Kidney capillary endothelial cell (primary cell): Measurements from ENCODE around the gene ZNF536.

Experiments used
- DNase-seq: peaks from one replicate; pipeline ENCODE4 v3.0.0-alpha.2; 2018; ENCODE audit warnings: low spot score

ZNF536 gene

DNA sequence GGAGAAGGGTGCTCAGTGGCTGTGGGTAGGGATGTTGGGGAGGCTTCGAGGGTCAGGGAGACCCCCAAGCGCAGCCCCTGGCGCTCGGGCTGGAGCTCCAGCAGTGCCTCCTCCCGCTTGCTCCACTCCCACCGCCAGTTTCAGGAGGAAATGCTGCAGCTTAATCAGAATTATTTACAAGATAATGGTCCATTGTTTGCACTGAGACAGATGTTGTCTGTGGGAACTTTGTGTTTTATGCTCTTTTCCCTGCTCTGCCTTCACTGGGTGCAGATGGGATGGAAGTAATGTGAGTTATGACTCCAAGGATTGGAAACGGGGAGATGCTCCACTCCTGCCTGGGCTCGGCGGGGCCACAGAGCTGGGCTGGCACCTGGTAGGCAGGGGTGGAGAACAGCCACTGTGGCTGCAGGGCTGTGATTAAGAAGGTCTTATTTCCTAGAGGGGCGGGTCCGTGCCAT is 192.4 kb downstream of the ZNF536 start:
- no peak for DNase-seq

DNA sequence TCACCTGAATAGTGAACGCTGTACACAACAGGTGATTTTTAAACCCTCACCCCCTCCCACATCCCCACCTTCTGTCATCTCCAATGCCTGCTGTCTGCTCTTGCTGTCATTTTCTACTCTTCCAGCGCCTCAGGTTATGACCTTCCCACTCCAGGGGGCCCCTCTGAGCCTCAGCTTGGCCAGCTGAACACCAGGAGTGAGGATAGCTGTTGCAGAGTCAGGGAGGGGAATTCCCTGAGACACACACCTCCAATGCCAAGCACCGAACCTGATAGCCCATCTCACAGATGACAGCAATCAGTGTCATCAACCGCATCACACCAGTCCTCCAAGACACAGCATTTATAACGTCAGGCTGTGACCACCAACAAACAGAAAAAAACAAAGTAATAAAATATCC is 193.5 kb downstream of the ZNF536 start:
- no peak for DNase-seq

DNA sequence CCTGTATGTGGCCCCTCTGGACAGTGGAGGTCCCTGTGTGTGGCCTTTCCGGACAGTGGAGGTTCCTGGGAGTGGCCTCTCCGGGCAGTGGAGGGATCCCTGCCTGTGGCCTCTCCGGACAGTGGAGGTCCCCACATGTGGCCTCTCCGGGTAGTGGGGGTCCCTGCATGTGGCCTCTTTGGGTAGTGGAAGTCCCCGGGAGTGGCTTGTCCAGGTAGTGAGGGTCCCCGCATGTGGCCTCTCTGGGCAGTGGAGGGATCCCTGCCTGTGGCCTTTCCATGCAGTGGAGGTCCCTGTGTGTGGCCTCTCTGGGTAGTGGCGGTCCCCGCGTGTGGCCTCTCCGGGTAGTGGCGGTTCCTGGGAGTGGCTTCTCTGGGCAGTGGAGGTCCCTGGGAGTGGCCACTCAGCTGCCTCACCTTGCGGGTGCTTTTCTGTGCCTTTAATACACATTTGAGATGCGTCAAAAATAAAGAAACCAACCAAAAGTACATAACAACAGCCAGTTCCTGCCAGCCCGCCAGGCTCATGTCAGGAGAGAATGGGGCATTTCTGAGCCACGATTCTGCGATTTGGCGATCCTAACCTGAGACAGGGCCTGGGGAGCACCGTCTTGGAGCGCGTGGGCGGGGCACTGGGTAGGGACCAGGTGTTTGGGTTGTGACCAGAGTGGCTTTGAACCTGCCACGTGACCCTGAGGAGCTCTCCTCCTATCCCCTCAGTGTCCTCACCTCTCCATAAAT is 194.7 kb downstream of the ZNF536 start:
- DNase-seq, result no peak

DNA sequence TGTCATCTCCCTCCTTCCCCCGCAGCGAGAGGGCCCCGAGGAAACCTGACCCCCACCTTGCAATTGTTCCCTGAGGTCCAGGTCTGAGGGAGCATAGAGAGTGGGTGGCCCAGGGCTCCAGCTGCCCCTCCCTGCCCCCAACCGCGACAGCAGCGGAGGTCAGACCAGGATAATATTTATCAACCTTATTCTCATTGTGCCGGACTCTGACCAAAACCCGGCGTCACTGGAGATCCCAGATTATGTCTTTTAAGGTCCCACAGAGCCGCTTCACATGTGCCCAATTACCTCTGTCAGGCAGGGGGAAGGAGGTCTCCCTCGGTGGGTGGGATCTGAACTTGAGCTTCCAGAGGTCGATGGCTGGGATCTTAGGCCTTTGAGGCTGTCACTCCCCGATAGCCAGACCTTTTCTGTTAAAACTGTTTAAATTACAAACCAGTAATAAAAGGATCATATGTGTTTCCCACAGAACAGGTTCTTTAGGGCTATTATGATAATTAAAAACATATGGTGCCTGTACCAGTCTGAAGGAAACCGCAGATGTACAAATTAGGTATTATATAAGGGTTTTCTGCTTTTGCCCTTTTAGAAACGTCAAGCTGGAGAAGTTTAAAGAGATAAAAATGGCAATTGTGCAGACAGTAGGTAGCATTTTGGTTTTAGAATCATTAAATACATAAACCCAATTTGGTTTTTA is 195.5 kb downstream of the ZNF536 start:
- DNase-seq, result no peak

DNA sequence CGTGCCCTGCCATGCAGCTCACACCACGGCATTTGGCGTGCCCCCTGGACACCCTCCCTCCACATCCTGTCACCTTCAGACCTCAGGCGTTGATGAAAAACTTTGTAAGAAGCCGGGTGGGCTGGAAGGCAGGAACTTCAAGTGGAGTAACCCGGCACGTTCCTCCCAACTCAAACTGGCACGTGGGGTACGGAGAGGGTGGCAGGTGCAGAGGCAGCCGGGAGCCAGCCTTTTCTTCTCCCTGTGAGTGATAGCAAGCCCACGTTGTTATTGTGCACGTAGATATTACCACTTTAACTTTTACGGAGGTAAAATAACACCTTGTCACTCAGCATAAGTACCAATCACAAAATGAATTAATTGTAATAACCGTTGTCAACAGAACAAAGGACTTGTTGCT is 198.0 kb downstream of the ZNF536 start:
- DNase-seq, result no peak

DNA sequence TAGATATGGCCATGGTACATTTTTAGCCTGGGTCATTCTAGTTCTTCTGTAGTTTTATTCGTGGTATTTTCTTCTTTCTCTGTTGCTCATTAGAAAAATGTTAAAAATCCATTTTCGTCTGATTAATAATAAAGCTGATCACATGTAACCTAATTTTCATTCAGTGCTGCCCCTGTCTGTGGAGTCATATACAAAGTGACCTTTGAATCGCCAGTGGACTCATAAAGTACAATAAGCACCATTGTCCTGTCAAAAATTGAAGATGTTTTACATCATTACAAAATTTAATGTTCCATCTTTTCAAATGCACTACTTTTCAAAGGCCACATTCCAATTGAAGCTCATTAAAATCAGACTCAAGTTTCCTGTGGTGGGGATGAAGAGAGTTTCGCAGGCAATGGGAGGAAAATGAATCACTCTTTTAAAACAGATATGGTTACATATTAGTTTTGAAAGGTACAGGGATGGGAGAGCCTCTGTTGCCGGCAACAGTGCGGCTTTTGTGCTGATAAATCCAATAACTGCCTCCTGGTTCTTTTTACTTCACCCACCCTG is 205.4 kb downstream of the ZNF536 start:
- DNase-seq, result no peak

DNA sequence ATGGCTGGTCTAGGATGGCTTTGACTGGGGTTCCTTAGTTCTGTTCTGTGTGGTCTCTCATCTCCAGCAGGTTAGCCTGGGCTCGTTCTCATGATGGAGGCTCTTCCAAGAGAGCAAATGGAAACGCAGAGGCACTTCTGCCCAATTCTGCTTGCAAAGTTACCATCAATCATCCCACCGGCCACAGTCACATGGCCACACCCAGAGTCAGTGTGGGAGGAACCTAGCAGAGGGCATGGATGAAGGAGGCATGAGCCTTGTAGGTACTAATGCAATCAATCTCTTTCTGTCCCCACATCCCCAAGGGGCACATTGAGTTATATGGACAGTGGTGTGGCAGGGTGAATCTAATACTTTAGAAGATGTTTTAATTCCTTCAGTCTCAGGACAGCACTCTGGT is 207.2 kb downstream of the ZNF536 start:
- DNase-seq, result no peak

DNA sequence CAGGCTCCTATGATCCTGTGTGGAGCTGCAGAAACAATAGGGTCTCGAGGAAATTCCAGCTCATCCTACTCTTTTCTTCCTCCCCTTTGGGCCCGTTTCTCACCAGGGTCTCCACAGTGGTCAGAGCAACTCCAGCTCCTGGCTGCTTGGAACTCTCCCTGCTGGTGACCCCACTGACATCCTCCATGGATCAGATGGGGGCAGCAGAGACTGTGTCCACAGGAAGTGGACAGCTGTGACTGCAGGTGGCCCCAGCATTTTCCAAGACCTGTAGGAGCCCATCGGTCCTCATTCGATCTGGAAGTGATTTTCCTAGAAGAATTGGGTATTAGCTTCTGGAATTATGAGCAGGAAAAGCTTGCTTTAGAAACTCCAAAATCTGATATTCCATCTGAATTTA is 208.5 kb downstream of the ZNF536 start:
- DNase-seq, result no peak

DNA sequence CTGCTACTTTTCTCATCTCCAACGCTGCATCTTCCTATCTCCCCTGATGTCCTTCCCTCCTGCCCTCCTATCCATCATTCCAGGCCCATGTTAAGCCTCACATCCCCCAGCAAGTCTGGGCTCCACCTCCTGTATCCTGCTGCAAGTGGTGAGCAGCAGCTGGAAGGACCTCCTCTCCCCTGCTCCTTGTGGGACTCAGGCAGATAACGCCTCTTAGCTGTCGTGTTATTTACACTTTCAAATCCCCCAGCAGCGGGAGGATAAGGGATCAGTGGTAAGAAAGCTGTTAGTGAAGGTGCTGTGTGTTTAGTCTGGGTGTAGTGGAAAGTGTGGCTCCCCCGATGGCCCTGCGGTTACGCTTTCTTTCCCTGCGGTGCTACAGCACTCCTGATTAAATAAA is 211.9 kb downstream of the ZNF536 start:
- DNase-seq, result no peak

DNA sequence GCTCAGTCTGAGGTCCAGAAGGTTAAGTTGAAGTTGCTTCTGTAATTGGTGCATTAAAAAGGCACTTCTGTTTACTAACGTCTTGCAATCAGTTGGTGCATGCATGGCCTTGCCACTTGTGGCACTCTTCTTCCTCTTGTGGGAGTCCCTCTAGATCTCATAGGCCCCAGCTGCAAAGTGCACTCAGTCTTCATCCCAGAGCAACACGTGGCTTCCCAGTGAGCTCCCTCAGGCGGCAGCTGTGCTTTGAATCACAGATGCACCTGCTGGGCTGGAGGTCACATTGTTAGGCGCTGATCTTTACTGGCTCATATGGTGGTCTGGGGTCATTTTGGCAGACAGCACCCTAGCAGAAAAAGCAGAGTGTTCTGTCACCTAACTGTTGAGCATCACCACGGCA is 215.7 kb downstream of the ZNF536 start:
- no peak for DNase-seq

DNA sequence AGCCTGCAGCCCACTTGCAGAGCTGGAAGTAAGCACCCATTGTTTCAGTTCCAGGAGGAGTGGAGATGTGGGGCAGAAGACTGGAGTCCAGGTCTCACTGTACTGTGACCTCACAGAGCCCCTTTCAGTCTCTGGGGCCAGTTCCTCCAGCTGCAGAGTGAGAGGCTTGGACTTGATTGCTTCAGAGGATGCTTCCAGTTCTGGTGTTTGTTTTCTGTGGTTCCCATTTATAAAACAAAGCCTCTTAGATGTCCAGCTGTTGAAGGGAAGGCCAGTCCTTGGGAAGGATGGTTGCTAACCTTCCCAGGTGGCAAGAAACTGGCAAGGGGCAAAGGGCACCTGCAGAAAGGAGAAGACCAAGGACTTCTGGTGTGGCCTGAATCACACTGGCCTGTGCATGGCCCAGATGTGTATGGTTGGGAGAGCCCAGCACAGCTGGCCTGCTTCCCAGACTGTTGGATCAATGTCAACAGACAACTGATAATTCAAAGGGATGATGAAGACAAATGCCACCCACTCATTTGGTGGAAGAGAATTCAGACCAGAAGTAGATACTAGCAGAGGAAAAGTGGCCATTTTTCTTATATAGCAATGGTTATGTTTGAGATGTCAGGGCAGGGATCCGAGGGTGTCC is 218.5 kb downstream of the ZNF536 start:
- DNase-seq, result no peak

DNA sequence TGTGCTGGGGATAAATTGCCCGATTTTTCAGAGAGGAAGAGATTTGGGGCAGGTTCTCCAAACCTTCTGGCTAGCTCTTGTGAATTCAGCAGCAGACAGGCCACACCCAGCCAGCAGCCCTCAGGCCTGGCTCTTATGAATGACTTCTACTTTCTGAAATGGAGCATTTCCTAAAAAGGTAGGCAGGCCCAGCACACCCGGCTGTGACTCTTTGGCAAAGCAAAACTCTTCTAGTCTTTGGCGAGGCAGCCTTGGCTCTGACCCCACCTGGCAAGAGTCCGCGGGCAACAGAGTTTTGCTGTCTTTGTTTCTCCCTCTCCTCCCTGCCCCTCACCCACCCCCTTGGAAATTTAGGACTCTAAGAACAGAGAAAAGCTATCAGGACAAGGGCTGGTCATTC is 221.2 kb downstream of the ZNF536 start:
- DNase-seq, result no peak

DNA sequence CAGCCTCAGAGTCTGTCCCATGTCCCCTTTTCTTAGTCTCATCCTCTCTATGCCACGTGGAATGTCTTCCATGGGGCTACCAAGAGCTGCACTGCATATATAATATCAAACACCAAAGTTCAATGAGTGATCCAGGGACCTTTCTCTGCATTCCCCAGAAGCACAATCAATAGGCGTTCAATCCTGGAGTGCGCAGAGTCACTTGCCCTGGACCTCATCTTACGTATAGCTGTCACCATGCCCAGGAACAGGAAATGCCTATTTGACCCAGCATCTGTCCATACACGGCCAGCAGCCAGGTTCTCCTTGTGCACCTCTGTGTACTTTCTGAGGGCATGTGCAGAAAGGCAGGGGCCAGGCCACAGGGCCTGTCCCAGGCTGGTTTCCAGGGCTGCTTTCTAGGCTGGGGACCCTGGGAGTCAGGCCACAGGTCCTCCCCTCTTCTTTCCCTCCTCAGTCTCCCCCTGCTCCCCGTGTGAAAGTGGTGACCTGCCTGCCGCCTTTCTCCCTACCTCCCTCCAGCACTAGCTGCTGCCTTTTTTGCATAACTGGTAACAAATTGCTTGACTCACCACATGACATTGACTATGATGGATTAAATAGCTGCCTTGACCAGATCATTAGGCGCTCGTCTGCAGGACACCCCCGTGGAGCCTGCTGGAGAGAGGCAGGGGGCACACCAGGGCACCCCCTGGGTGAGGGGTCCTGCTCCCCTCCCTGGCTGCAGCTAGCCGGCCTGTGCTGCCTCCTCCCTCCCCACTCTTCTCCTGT is 222.0 kb downstream of the ZNF536 start:
- DNase-seq, result no peak

DNA sequence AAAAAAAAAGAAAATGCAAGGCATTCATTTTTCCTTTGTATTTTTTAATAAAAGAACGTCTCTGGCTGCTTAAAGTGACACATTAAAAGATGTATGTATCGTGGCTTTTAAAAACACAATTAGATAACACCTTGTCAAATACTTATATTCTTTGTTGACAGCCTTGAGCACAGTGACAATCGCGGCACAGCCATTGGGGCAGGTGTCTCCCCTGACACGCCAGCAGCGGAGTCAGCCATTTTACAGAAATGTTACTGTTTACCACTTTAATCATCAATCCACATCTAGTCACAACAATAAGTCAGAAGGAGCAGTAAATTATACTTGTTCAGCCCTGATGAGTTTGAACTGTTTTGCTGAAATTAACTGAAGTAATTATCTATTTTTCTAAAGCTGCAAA is 224.1 kb downstream of the ZNF536 start:
- no peak for DNase-seq

DNA sequence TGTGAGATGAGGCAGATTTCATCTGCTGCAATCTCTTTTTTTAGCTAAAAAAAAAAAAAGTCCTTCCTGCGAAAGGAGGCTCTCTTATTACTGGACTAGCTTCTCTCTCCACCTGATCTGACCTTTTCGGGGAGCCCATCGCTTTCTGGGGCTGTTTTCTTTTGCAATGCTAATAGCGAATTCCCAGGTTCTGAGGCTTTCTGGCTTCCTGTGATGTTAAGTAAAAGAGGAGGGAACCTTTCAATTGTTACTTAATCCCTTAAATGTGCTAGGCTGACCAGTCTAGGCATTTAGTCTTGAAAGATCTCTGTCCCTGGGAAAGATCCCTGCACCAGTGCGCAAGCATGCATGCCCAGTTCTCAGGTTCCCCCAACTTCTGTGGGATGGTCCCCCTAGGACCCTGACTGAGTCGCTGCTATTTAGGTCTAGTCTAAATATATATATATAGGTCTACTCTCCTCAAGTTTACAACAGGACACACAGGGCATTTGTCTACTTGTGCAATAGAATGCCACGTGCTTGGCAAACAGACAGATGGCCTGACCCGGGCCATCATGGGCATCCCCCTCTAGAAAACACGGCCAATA is 224.7 kb downstream of the ZNF536 start:
- no peak for DNase-seq

DNA sequence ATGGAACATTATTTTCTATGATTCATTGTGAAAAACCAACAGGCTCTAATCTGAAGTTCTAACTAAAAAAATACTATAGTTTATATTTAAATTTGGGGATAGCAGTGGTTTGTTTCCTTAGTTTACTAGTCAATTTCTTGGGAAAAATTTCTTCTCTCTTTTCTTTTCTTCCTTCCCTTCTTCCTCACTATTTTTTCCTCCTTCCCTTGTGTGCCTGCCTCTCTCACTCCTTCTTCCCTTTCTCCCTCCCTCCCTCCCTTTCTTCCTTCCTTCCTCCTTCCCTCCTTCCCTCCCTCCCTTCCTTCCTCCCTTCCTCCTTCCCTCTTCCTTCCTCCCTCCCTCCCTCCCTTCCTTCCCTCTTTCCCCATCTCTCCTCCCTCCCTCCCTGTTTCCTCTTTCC is 226.5 kb downstream of the ZNF536 start:
- no peak for DNase-seq

DNA sequence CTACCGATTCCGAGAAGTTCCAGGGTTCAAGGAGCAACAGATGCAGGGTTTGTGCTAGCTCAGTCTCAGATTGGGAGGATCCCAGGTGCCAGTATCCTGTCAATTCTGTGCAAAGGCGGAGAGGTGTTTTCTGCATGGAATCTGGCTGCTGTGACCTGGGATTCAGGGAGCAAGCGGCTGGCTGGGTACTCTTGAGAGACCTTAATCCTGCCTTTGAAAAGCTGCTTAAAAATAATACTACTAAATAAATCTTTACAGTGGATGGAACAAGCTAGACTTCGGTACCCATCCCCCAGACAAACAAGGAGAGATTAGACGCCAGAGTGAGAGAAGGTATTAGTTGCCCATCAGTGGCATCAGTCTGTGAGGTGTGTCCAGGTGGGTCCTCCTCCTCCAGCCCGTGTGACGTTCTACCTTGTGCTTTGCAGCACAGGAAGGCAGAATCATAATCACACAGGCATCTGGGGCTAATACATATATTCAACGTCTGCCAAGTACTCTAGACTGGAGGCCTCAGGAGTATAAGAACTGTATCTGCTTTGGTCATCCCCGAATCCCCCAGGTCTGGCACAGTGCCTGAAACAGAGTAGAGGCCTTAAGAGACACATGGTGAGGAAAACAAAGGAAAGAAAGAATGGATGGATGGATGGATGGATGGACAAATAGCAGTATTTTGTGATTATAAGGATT is 230.6 kb downstream of the ZNF536 start:
- no peak for DNase-seq

DNA sequence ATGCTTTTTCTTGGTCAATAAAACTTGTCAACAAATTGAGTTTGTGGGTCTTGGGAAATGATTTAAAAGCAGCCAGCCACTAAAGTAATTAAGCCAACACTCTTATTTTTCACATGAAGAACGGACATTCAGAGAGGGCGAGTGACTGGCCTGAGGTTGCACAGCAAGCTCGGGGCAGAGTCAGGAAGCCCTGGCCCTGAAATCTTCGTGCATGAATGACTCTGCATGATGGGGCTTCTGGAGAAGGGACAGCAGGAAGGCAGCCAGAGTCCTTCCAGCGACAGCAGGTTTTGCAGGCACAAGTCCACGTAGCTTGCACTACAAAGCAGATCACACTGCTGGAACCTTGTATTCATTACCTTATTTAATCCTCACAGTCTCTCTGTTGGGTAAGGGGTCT is 232.5 kb downstream of the ZNF536 start:
- no peak for DNase-seq

DNA sequence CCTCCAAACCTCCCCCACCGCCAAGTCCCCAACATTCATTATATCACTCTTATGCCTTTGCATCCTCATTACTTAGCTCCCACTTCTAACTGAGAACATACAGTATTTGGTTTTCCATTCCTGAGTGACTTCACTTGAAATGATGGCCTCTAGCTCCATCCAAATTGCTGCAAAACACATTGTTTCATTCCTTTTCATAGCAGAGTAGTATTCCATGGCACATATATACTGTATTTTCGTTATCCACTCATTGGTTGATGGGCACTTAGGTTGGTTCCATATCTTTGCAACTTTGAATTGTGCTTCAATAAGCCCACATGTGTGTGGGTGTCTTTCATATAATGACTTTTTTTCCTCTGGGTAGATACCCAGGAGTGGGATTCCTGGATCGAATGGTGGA is 233.1 kb downstream of the ZNF536 start:
- no peak for DNase-seq

DNA sequence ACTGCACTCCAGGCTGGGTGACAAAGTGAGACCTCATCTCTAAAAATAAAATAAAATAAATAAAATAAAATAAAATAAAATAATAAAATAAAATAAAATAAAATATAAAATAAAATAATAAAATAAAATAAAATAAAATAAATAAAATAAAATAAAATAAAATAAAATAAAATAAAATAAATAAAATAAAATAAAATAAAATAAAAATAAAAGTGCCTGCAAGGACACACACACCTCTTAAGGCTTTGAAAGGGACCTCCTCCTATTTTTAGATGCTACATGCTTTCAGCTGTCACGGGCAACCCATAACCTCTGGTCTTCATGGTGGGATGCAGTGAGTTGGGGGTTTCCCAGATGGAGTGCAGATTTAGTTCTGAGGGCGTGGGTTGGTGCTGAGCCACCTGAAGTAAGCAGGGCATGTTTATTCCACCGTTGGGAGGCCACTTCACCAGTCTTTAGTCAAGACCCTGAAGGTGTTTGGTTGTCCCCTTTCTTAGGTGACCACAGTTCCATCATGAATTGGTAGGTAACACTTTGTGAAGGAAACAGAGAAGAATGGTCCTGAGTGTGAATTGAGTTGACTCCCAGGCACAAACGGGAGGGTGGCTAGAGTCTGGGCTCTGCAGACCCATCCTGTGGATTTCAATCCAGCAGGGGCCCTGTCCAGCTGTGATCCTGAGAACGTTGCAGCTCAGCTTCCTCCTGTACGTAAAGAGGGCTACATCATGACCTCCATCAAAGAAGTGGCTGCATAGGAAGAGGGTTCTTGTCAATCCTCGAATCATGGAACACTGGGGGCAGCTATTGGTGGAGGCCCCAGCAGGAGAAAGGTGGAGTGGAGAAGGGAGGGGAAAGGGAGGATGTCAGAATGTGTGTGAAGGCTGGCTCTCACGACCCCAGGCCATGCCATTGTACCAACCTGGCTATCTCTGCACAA is 234.2 kb downstream of the ZNF536 start:
- DNase-seq, result no peak
